22Rv1 (cell line): ENCODE results near the gene CDKL4.
"Not testable (repeated sequence)": the region's sequence is repeated elsewhere in the genome, so short reads cannot be mapped to it uniquely, and the experiment has no call there.

Source experiments
- H3K27ac ChIP-seq: fragments of 450-650 bp; 2 replicates; pipeline ENCODE4 v1.5.1; 2017
- CTCF ChIP-seq: fragments of 450-650 bp; IDR thresholded peaks from 2 replicates; pipeline ENCODE4 v1.5.1; 2017; ENCODE audit warnings: mild to moderate bottlenecking
- ZFX ChIP-seq: fragments of 450-650 bp; IDR thresholded peaks from 2 replicates; pipeline ENCODE4 v1.6.1; 2017; ENCODE audit warnings: antibody characterized with exemption, borderline replicate concordance

The CDKL4 gene

DNA sequence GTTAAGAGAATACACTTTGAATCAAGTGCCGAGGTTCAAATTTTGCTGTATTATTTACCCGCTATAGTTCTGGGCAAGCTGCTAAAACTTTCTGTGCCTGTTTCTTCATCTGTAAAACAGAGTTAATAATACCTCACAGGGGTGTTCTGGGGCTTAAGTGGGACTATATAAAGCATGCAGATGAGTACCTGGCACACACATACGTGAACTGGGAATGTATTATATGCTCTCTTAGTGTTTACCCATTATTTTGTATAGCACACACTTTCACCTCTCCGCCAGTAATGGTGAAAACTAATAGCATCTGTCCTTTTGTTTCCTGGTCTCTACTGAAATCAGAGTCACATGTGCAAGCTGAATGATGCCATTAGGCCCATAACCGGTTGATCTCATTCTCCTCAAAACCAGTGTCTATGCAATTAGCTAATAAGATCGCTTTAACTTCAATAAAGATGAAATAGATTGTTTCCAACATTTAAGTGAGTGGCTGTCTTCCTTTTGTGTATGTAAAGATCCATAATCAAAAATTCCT is 3.8 kb upstream of the CDKL4 start:
- no peak overlapping the region for H3K27ac ChIP-seq
- no peak for TF ChIP-seq CTCF
- no peak for TF ChIP-seq ZFX

GRCh38 chr2:39246382-39246980 is 2.7 kb upstream of the CDKL4 start:
- H3K27ac ChIP-seq = no peak overlapping the region
- no peak for TF ChIP-seq CTCF
- TF ChIP-seq ZFX = no peak

DNA sequence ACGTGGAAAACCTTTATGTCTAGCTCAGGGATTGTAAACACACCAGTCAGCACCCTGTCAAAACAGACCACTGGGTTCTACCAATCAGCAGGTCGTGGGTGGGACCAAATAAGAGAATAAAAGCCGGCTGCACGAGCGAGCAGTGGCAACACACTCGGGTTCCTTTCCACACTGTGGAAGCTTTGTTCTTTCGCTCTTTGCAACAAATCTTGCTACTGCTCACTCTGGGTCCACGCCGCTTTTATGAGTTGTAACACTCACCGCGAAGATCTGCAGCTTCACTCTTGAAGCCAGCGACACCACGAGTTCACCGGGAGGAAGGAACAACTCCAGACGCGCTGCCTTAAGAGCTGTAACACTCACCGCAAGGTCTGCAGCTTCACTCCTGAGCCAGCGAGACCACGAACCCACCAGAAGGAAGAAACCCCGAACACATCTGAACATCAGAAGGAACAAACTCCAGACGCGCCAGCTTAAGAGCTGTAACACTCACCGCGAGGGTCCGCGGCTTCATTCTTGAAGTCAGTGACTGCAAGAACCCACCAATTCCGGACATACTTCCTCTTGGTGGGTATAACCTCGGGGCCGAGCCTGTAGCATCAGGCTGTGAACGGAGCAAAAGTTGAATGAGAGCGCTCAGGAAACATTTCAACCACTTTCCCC is 1.3 kb upstream of the CDKL4 start:
- not testable (repeated sequence) for H3K27ac ChIP-seq

GRCh38 chr2:39244241-39244862 is 582 bp upstream of the CDKL4 start:
- H3K27ac ChIP-seq = not testable (repeated sequence)

DNA sequence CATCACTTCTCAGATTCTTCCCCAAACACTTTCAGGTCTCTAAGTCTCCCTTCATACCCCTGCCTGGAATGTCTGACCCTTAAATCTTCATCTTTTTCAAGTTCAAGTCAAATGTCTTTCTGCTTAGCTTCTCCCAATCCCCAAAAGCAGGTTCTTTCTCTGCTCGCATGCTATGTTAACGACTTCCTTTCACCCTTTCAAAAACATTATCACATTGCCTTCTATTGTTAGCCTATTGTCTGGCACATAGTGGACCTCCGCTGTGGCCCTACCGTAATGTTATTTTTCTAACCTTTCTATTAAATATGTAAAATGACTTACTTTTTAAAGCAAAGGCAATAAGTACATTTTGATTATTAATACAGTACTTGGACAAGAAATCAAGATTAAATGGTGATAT is 2.2 kb downstream of the CDKL4 start:
- no peak overlapping the region for H3K27ac ChIP-seq
- TF ChIP-seq CTCF (no peak), ZFX (no peak)

DNA sequence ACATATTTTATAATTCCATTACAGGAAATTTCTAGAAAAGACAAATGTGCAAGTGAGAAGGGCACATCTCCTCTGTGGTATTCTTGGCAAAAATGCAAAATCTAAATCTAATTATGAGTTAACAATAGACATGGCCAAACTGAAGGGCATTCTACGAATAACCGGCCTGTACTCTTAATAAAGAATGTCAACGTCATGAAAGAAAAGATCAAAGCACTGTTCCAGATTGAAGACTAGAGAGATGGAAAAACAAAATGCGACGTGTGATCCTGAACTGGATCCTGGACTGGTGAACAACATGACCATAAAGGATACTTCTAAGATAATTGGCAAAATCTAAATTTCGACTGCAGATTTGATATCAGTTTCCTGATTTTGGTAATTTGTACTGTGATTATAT is 3.0 kb downstream of the CDKL4 start:
- TF ChIP-seq CTCF (no peak), ZFX (no peak)
- H3K27ac ChIP-seq = no peak overlapping the region

GRCh38 chr2:39234754-39235153 is 9.0 kb downstream of the CDKL4 start:
- TF ChIP-seq ZFX (no peak), CTCF (no peak)
- H3K27ac ChIP-seq = no peak overlapping the region

- no peak overlapping the region for H3K27ac ChIP-seq
- TF ChIP-seq CTCF (no peak), ZFX (no peak)
These were observed 11.6 kb downstream of the CDKL4 start for GRCh38 chr2:39232141-39232540.
